Stimulated activated CD8-positive, alpha-beta memory T cell treated with anti-CD3 and anti-CD28 coated beads, Interleukin-7, amount 100 ng/mL, for 1 hour (primary cell): ENCODE results near the gene ANLN.
"Not testable (repeated sequence)": the region's sequence is repeated elsewhere in the genome, so short reads cannot be mapped to it uniquely, and the experiment has no call there.

ENCODE experiments used
- DNase-seq, 2 donors: peaks; one replicate each; pipeline ENCODE4 v3.0.0-alpha.2; 2020; ENCODE audit warnings: low read depth in 2 of 2

The ANLN gene

DNA sequence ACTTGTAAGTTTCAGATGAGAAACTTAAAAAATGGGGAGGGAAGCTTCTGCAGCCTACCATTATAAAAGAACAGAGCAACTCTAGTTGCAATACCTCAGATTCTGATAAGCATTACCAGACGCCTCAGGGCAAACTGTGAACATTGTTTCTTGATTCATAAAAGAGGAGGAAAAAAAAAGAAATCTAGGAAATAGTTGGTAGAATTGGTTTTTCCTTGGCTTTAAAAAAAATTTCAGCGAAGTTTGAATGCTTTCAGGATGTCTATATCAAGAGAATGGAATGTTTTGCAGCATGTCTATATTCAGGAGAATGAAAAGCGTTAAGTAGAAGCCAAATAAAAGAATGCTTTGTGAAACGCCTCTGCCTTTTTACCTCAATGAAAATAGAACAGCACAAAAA is 17.5 kb upstream of the ANLN start:
- DNase-seq: no peak

DNA sequence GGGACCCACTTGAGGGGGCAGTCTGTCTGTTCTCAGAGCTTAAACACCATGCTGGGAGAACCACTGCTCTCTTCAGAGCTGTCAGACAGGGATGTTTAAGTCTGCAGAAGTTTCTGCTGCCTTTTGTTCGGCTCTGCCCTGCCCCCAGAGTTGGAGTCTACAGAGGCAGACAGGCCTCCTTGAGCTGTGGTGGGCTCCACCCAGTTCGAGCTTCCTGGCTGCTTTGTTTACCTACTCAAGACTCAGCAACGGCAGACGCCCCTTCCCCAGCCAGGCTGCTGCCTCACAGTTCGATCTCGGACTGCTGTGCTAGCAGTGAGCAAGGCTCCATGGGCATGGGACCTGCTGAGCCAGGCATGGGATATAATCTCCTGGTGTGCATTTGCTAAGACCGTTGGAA is 11.1 kb upstream of the ANLN start:
- DNase-seq: not testable (repeated sequence)

DNA sequence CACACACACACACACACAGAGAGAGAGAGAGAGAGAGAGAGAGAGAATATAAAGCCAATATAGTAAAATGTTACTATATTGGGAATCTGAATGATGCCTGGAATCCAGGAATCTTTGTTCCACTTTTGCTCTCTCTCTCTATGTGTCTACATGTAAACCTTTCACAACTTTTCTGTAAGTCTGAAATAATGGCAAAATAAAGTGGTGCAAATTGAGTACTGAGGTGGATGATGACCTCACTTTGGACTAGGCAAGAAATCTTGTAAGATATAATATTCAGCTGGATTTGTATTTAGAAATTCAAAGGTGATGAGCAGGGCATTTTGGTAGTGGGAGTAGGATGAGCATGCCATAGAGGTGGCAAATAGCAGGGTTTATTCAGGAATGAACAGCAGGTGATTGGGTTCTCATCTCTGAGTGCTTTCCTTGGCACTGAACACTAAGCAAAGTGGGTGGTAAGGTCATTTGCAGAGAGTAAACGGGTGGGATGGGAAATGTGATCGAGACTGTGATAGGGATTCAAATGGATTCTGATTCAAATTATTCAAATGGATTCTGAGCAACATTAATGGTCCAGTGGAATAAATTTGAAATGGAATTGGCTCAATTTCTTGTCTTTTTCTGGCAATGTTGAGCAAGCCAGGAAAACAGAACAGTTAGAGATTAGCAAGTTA is 9.7 kb upstream of the ANLN start:
- DNase-seq: no peak

DNA sequence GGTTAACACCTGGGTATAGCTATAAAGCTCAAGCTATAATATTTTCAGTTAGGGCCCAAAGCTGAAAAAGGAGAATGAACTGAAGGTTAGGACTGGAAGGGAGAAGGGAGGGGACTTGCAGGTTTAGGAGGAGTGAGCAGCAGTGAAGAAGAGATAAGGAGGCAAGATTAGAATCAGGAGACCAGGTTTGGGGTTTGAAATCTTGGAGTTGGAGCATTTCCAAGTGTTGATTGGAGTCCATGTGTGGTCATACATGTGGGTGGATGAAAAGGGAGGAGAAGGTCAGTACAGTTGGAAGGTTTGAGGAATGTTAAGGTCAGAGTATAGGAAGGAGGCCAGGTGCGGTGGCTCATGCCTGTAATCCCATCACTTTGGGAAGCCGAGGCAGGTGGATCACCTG is 8.6 kb upstream of the ANLN start:
- DNase-seq: no peak

DNA sequence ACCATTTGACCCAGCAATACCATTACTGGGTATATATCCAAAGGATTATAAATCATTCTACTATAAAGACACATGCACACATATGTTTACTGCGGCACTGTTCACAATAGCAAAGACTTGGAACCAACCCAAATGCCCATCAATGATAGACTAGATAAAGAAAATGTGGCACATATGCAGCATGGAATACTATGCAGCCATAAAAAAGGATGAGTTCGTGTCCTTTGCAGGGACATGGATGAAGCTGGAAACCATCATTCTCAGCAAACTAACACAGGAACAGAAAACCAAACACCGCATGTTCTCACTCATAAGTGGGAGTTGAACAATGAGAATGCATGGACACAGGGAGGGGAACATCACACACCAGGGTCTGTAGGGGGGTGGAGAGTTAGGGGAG is 6.4 kb upstream of the ANLN start:
- not testable (repeated sequence) for DNase-seq

DNA sequence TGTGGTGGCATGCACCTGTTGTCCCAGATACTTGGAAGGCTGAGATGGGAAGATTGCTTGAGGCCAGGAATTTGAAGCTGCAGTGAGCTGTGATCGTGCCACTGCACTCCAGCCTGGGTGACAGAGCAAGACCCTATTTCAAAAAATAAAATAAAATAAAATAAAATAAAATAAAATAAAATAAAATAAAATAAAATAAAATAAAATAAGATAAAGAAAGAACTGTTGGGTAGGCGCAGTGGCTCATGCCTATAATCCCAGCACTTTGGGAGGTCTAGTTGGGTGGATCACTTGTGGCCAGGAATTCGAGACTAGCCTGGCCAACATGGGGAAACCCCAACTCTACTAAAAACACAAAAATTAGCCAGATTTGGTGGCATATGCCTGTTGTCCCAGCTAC is 4.0 kb upstream of the ANLN start:
- not testable (repeated sequence) for DNase-seq

DNA sequence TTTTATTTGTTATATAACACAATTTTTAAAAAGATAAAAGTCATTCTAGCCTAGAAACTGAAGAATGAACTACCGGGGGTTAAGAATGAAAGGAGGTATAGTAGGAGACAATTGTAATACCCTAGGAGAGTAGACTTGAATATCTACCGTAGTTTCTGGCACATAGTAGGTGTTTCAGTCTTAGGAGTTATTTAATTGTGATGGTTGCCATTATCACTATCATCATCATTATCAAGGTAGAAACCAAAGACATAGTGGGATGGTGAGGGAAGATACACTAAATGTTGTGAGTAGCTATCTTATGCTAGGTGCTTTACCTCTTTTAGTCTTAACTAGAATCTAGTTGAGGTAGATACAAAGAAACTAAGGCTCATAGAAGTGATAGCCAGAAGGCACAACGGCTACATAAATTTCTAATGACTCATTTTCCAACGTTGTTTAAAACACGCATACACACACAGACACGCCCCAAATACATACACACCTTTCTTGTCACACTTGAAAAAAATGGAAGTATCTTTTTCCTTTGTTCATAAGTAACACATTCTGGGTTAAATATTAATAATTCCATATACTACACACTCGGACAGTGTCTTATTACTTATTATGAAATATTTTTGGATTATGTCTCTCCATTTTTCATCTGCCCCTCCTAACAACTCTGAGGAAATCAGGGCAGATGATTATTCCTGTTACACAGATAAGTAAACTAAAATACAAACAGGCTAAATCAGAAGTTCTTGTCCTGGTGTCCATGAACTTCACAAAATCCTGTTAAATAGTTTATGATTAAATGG is 2.0 kb upstream of the ANLN start:
- DNase-seq: no peak

DNA sequence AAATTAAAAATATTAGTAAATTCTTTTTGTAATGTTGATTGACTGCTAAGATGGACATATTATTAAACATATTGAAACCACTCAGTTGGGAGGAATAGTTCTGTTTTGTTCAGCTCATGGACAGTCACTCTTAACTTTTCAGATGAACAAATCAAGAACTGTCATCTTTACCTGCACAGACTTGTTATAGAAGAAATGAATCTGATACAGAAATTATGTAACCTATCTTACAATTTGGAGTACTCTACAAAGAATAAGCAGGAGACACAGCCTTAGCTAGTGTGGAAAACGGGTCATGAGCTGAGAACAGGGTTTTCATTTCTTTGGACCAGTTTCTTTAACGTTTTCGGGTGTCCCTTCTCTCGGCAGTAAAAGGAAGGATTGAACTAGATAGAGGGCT is 1.2 kb upstream of the ANLN start:
- no peak for DNase-seq

DNA sequence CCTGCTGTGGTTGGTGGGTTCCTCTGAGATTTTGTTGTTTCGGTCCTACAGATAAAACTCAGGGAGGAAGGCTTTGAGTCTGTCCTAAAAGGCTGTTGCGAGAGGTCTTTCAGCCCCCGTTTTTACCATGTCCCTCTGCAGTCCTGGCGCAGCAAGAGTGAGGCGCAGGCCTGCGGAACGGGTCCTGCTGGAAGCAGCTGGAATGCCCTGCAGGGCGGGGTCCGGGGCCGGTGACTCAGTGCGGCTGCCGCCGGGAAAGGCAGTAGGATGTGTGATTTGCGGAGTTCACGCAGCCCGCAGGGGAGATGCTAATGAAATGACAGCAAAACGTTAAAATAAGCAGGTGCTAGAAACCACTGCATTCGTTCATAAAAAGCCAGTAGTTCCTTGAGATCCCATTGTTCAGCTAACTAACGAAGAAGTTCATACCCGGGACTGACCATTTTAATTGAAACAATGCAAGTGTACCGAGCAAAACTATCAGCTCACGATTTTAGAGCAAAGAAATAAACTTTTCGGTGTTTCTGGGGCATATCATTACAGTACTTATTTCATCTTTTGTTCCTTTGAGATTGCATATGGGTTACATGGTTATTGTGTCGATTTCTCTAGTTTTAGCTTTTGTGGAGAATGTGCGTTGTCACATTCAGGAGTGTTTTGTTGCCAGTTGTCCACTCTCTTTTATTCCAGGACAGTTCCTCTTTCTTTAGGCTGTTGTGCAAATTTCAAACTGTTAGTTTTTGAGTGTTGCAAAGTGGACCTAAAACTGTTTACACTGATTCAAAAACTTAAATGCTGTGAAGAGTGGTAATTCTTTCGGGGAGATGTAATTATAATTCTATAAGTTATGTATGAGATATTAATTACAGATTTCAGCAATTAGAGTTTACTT is 783 bp downstream of the ANLN start:
- no peak for DNase-seq

DNA sequence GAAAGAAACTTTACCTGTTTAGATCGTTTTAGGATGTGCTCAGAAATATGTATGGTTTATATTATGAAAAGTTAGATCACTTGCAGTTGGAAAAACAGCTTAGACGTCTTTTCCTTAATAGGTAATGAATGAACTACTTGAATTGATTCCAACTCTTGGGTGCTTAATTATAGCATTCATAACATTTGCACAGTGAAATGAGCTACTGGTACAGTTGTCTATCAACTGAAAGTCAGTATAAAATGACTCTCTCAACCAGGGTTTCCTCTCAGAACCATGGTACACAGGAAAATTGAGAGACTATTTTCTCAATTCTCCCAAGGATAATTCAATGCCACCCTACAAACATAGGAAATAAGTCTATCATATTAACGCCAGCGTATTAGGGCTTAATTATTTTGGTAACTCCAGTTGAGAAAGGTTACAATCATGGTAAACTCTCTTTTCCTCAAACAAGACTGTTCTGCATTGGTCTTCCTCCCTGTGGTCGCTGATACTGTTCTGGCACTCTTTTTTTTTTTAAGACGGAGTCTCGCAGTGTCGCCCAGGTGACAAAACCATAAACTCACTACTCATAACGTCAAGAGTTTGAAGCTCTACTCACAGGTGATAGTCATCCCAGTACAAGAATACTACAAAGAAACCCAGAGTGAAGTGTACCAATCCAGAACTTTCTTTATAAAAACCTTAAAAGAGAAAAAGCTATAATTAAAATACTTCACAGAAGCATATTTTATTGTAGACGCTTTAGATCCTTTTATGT is 2.0 kb downstream of the ANLN start:
- DNase-seq: no peak

DNA sequence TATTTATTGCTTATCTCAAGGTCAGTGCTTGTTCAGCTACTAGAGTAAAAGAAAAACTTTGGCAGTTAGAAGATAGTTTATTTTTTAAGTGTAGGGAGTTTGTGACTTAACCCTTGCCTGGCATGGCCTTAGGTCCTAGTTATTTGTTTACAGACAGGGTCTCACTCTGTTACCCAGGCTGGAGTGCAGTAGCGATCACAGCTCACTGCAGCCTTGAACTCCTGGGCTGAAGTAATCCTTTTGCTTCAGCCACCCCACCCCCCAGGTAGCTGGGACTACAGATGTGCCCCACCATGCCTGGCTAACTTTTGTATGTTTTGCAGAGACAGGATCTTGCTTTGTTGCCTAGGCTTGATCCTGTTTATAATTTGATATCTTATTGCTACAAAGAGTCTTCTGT is 4.2 kb downstream of the ANLN start:
- DNase-seq: no peak

DNA sequence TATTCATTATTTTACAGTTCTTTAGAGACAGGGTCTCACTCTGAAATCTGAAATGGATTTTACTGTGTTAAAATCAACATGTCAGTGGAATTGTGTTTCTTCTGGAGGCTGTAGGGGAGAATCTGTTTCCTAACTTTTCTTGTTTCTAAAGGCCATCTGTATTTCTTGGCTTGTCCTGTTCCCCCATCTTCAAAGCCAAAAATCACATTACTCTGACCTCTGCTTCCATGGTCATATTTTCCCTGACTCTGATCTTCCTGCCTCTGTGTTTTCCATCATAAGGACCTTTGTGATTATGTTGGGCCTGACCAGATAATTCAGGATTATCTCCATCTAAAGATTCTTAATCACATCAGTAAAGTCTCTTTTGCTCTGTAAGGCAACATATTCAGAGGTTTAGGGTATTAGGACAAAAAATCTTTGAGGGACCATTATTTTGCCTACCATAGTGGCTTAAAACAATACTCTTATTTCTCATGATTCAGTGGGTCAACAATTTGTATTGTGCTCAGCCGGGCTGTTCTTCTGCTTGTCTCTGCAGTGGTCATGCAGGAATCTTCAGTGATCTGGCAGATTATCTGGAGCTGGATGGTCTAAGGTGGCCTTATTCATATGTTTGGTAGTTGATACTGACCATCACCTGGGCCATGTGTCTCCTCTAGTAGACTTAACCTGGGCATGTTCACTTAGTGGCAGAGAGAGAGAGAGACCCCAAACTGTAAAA is 5.7 kb downstream of the ANLN start:
- DNase-seq: no peak

DNA sequence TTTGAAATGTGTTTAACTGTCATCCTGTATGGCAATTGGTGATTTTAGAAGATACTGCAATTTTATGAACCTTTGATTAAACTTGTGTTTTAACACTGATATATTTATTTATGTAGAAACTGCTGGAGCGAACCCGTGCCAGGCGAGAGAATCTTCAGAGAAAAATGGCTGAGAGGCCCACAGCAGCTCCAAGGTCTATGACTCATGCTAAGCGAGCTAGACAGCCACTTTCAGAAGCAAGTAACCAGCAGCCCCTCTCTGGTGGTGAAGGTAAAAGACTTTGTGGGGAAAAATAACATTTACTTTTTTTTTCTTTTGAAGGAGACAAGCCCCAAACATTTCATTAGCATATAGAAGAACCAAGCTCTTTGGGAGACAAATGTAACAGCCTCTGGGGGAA is 6.5 kb downstream of the ANLN start:
- DNase-seq: no peak

DNA sequence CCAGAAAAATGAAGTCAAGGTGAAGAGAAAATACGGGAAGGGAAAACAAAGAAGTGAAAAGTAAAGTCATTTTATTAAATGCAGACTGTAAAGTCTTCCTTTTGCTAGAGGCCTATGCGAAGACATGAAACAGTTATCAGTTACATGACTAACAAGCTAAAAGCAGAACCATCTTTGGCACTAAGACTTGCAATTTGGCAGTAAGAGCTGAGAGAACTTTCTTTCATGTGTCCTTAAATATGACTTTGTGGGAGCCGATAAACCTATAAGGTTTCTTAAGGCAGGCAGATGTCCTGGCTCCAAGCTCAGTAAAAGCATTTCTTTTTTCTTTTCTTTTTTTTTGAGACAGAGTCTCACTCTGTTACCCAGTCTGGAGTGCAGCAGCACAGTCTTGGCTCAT is 10.4 kb downstream of the ANLN start:
- no peak for DNase-seq

DNA sequence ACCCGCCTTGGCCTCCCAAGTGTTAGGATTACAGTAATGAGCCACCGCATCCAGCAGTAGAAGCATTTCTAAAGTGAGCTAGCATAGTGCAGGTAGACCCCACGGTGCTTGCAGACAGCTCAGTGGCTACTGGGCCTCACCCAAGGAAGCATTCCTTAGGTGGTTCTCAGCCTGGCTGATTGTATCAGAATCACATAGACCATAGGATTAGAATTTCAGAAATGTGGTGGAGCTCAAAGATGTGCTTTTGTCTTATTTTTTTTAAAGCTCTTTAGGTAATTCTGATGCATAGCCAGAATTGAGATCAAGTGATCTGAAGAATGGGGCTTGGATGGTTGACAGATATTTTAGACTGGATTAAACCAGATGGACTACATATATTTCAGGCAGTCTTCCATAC is 10.9 kb downstream of the ANLN start:
- no peak for DNase-seq

DNA sequence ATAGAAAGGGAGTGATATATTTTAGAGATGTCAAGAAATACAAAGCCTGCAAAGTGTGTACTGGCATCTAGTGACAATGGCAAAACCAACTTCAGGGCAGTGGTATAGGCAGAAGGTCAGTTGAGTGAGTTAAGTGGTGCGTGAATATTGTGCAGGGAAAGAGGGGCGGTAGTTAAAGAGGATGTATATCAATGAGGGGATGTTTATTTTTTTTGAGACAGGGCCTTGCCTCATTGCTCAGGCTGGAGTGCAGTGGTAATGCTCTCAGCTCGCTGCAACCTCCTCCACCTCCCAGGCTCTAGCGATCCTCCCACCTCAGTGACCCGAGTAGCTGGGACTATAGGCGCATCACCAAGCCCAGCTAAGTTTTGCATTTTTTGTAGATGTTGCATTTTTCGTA is 13.8 kb downstream of the ANLN start:
- no peak for DNase-seq

DNA sequence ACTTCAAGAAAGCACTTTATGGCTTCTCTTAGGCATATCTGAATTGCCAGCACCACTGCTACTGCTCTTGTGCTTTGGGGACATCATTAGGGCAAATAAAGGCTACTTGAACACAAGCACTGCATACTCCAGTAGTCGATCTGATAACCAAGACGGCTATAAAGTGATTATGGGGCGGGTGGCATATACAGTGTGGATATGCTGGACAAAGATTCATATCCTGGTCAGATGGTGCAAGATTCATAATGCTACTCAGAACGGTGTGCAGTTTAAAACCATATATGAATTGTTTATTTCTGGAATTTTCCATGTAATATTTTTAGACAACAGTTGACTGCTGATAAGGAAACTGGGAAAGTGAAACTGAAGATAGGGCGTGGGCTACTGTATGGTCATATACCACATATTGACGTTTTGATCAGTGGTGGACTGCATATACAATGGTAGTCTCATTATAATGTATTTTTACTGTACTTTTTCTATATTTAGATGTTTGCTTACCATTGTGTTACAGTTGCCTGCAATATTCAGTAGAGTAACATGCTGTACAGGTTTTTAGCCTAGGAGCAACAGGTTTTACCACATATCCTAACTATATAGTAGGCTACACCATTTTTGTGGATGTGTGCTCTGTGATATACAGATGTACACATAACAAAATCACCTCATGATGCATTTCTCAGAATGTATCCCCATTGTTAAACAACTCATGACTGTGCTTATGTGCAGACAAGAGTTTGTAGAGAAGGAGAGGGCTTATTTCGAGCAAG is 15.2 kb downstream of the ANLN start:
- no peak for DNase-seq

DNA sequence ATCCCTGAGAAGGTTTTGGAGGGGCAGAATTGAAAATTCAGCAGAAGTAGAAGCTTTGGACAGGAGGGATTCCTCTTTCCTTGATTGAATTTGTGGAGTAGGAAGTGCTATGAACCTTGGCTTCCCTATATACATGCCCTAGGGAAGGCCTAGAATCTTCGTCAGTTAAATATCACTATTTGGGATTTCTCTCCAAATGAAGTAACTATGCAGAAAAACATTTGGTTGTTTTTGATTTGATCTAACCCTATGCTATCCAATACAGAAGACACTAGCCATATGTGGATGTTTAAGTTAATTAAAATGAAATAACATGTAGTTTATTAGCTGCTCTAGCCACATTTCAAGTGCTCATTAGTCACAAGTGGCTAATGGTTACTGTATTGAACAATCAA is 15.7 kb downstream of the ANLN start:
- DNase-seq: no peak

DNA sequence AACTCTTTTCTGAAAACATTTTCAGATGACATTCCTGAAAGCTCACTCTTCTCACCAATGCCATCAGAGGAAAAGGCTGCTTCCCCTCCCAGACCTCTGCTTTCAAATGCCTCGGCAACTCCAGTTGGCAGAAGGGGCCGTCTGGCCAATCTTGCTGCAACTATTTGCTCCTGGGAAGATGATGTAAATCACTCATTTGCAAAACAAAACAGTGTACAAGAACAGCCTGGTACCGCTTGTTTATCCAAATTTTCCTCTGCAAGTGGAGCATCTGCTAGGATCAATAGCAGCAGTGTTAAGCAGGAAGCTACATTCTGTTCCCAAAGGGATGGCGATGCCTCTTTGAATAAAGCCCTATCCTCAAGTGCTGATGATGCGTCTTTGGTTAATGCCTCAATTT is 16.5 kb downstream of the ANLN start:
- DNase-seq: no peak
